Measurements from ENCODE around the gene TMEM248. TPM values are rescaled to one million over a fixed set of nuclear protein-coding genes. Genes with fewer than 3 reads are reported as not detected.

Gene TMEM248
- polyA plus RNA-seq, 1 donor from 2014 or later: 41.8 TPM

DNA sequence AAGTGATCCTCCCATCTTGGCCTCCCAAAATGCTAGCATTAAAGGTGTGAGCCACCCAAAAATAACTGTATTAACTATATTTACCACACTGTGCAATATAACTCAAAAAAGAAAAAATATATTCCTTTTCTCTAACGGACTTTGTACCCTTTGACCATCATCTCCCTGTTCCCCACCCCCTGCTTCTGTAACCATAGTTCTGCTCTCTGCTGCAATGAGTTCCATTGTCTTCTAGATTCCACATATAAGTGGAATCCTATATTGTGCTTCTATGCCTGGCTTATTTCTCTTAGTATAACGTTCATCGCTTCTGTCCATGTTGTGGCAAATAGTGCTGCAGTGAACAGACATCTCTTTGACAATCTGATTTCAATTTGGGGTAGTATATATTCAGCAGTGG is 4.2 kb downstream of the TMEM248 start:
- Histone ChIP-seq H3K9me2 (ENCODE audit: insufficient read depth, low read length) (no peaks in the 10 kb centered on the region), H3K27ac (ENCODE audit: low read length) (no peak overlapping the region), H3F3A (ENCODE audit: insufficient read depth, low read length, poor library complexity, severe bottlenecking) (no peaks in the 10 kb centered on the region), H3K9ac (ENCODE audit: low read length) (no peak overlapping the region), H3K4me2 (ENCODE audit: low read length) (no peak overlapping the region), H3K36me3 (ENCODE audit: insufficient read depth, low read length) (no peaks in the 10 kb centered on the region), H3K9me3 (ENCODE audit: low read length) (no peaks in the 10 kb centered on the region), H3K27me3 (ENCODE audit: insufficient read depth, low read depth, low read length) (no peaks in the 10 kb centered on the region), H3K79me2 (replicated peaks; ENCODE audit: insufficient read depth, low read length) (peaks cover 63% of the 10 kb centered on the region), H3K4me3 (ENCODE audit: low read length) (no peak overlapping the region), H2AFZ (ENCODE audit: low read depth, low read length) (no peak overlapping the region), H4K20me1 (ENCODE audit: insufficient read depth) (no peaks in the 10 kb centered on the region)
- TF ChIP-seq EP300 (conservative IDR thresholded peaks at IDR 0.05; ENCODE audit: poor library complexity, severe bottlenecking): no peak
- TF ChIP-seq POLR2AphosphoS5 (IDR thresholded peaks at IDR 0.05): no peak
- TF ChIP-seq, protein P1, sequence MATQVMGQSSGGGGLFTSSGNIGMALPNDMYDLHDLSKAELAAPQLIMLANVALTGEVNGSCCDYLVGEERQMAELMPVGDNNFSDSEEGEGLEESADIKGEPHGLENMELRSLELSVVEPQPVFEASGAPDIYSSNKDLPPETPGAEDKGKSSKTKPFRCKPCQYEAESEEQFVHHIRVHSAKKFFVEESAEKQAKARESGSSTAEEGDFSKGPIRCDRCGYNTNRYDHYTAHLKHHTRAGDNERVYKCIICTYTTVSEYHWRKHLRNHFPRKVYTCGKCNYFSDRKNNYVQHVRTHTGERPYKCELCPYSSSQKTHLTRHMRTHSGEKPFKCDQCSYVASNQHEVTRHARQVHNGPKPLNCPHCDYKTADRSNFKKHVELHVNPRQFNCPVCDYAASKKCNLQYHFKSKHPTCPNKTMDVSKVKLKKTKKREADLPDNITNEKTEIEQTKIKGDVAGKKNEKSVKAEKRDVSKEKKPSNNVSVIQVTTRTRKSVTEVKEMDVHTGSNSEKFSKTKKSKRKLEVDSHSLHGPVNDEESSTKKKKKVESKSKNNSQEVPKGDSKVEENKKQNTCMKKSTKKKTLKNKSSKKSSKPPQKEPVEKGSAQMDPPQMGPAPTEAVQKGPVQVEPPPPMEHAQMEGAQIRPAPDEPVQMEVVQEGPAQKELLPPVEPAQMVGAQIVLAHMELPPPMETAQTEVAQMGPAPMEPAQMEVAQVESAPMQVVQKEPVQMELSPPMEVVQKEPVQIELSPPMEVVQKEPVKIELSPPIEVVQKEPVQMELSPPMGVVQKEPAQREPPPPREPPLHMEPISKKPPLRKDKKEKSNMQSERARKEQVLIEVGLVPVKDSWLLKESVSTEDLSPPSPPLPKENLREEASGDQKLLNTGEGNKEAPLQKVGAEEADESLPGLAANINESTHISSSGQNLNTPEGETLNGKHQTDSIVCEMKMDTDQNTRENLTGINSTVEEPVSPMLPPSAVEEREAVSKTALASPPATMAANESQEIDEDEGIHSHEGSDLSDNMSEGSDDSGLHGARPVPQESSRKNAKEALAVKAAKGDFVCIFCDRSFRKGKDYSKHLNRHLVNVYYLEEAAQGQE (IDR thresholded peaks at IDR 0.05; ENCODE audit: borderline replicate concordance): no peak
- no peak for TF ChIP-seq SMC3 (conservative IDR thresholded peaks at IDR 0.05; ENCODE audit: poor library complexity)
- TF ChIP-seq TAF1 (IDR thresholded peaks at IDR 0.05; ENCODE audit: low read depth): no peak
- no peak for TF ChIP-seq MXI1 (conservative IDR thresholded peaks at IDR 0.05; ENCODE audit: poor library complexity, severe bottlenecking)
- TF ChIP-seq RAD21 (conservative IDR thresholded peaks at IDR 0.05): no peak
- TF ChIP-seq, protein P2, sequence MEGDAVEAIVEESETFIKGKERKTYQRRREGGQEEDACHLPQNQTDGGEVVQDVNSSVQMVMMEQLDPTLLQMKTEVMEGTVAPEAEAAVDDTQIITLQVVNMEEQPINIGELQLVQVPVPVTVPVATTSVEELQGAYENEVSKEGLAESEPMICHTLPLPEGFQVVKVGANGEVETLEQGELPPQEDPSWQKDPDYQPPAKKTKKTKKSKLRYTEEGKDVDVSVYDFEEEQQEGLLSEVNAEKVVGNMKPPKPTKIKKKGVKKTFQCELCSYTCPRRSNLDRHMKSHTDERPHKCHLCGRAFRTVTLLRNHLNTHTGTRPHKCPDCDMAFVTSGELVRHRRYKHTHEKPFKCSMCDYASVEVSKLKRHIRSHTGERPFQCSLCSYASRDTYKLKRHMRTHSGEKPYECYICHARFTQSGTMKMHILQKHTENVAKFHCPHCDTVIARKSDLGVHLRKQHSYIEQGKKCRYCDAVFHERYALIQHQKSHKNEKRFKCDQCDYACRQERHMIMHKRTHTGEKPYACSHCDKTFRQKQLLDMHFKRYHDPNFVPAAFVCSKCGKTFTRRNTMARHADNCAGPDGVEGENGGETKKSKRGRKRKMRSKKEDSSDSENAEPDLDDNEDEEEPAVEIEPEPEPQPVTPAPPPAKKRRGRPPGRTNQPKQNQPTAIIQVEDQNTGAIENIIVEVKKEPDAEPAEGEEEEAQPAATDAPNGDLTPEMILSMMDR (IDR thresholded peaks at IDR 0.05; ENCODE audit: poor library complexity, severe bottlenecking): no peak
- TF ChIP-seq EZH2 (IDR thresholded peaks at IDR 0.05; ENCODE audit: borderline replicate concordance, insufficient read depth, low read length, poor library complexity, severe bottlenecking): no peak

DNA sequence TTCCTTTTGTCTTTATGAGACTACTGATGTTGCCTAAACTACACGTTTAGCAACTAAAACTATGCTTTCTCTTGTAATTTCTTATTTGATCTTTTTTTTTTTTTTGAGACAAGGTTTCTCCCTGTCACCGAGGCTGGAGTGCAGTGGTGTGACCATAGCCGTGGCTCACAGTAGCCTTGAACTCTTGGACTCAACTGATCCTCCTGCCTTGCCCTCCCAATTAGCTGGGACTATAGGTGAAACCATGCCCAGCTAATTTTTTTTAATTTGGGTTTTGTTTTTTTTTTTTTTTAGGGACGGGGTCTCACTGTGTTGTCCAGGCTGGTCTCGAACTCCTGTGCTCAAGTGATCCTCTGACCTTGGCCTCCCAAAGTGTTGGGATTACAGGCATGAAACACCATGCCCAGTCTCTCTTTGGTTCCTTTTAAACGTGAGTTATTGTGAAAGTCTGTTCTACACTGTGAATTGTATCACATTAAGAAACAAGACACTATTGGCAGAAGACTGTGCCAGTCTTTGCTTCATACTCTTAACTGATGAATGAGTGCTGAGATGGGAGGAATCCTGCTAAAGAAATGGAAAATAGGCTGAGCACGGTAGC is 6.4 kb downstream of the TMEM248 start:
- H3K4me2 ChIP-seq (ENCODE audit: low read length): no peak overlapping the region
- no peak overlapping the region for H3K9ac ChIP-seq (ENCODE audit: low read length)
- H4K20me1 ChIP-seq (ENCODE audit: insufficient read depth): no peaks in the 10 kb centered on the region
- H2AFZ ChIP-seq (ENCODE audit: low read depth, low read length): no peak overlapping the region
- H3K4me3 ChIP-seq (ENCODE audit: low read length): no peak overlapping the region
- H3K36me3 ChIP-seq (ENCODE audit: insufficient read depth, low read length): no peaks in the 10 kb centered on the region
- no peaks in the 10 kb centered on the region for H3F3A ChIP-seq (ENCODE audit: insufficient read depth, low read length, poor library complexity, severe bottlenecking)
- TF ChIP-seq TAF1 (IDR thresholded peaks at IDR 0.05; ENCODE audit: low read depth): no peak
- no peak for TF ChIP-seq POLR2AphosphoS5 (IDR thresholded peaks at IDR 0.05)
- TF ChIP-seq, protein P2 (IDR thresholded peaks at IDR 0.05; ENCODE audit: poor library complexity, severe bottlenecking): no peak
- TF ChIP-seq, protein P1 (IDR thresholded peaks at IDR 0.05; ENCODE audit: borderline replicate concordance): no peak
- TF ChIP-seq EP300 (conservative IDR thresholded peaks at IDR 0.05; ENCODE audit: poor library complexity, severe bottlenecking): no peak
- no peak for TF ChIP-seq MXI1 (conservative IDR thresholded peaks at IDR 0.05; ENCODE audit: poor library complexity, severe bottlenecking)
- no peak for TF ChIP-seq SMC3 (conservative IDR thresholded peaks at IDR 0.05; ENCODE audit: poor library complexity)
- TF ChIP-seq EZH2 (IDR thresholded peaks at IDR 0.05; ENCODE audit: borderline replicate concordance, insufficient read depth, low read length, poor library complexity, severe bottlenecking): no peak
- no peak for TF ChIP-seq RAD21 (conservative IDR thresholded peaks at IDR 0.05)
- no peaks in the 10 kb centered on the region for H3K9me3 ChIP-seq (ENCODE audit: low read length)
- peaks cover 59% of the 10 kb centered on the region for H3K79me2 ChIP-seq (replicated peaks; ENCODE audit: insufficient read depth, low read length)
- H3K27ac ChIP-seq (ENCODE audit: low read length): no peak overlapping the region
- no peaks in the 10 kb centered on the region for H3K27me3 ChIP-seq (ENCODE audit: insufficient read depth, low read depth, low read length)
- H3K9me2 ChIP-seq (ENCODE audit: insufficient read depth, low read length): no peaks in the 10 kb centered on the region
